Daoy (cell line): ENCODE measurements around the gene DNPEP. TPM values are rescaled to one million over a fixed set of nuclear protein-coding genes. Genes with fewer than 3 reads are reported as not detected.
"Not testable (repeated sequence)": the region's sequence is repeated elsewhere in the genome, so short reads cannot be mapped to it uniquely, and the experiment has no call there.

ENCODE experiments used
- DNase-seq: peaks from one replicate; pipeline ENCODE4 v3.0.0-alpha.2; 2015; ENCODE audit warnings: low read depth
- total RNA-seq: library from RNA; depleted of rRNA; stranded (reverse); fragments of >200 nt; shearing (Covaris generic); gene quantifications from 2 replicates; pipeline ENCODE4 v1.2.3, GENCODE V29; 2014

Gene DNPEP
- total RNA-seq, 1 experiment from 2014 or later, result 72.1 TPM

- DNase-seq, result no peak
Observed at GRCh38 chr2:219401606-219402005, 13.9 kb upstream of the DNPEP start.

- DNase-seq, result no peak
Observed at GRCh38 chr2:219400562-219400961, 12.8 kb upstream of the DNPEP start.

- DNase-seq, result no peak
Observed at GRCh38 chr2:219399716-219400478, 12.2 kb upstream of the DNPEP start.

- DNase-seq, result no peak
Observed at GRCh38 chr2:219398721-219399363, 11.1 kb upstream of the DNPEP start.

GRCh38 chr2:219396863-219397457, 9.2 kb upstream of the DNPEP start:
- no peak for DNase-seq

GRCh38 chr2:219395609-219396008, 7.9 kb upstream of the DNPEP start:
- no peak for DNase-seq

GRCh38 chr2:219395056-219395455, 7.3 kb upstream of the DNPEP start:
- not testable (repeated sequence) for DNase-seq

- DNase-seq, result no peak
Observed at GRCh38 chr2:219392754-219393153, 5.0 kb upstream of the DNPEP start.

- no peak for DNase-seq
Observed at GRCh38 chr2:219388907-219389156, 1.1 kb upstream of the DNPEP start.

- DNase-seq, result peak; percentile 97
Observed at GRCh38 chr2:219388121-219388906, 602 bp upstream of the DNPEP start.

GRCh38 chr2:219386532-219387280, 1.0 kb downstream of the DNPEP start:
- no peak for DNase-seq

- no peak for DNase-seq
Observed at GRCh38 chr2:219385958-219386520, 1.7 kb downstream of the DNPEP start.

GRCh38 chr2:219384859-219385258, 2.9 kb downstream of the DNPEP start:
- no peak for DNase-seq

- DNase-seq, result no peak
Observed at GRCh38 chr2:219384083-219384713, 3.5 kb downstream of the DNPEP start.

GRCh38 chr2:219381448-219381847, 6.3 kb downstream of the DNPEP start:
- no peak for DNase-seq

- no peak for DNase-seq
Observed at GRCh38 chr2:219380926-219381325, 6.8 kb downstream of the DNPEP start.

- no peak for DNase-seq
Observed at GRCh38 chr2:219378163-219378851, 9.4 kb downstream of the DNPEP start.

- no peak for DNase-seq
Observed at GRCh38 chr2:219369447-219369861, 18.3 kb downstream of the DNPEP start.

- DNase-seq, result peak; percentile 76
Observed at GRCh38 chr2:219368690-219369191, 19.0 kb downstream of the DNPEP start.

- DNase-seq, result peak; percentile 95
Observed at GRCh38 chr2:219362524-219363164, 25.1 kb downstream of the DNPEP start.
